Cardiac ventricle fibroblast (primary cell): ENCODE results near the gene MASTL. TPM values are rescaled to one million over a fixed set of nuclear protein-coding genes. Genes with fewer than 3 reads are reported as not detected.

ENCODE experiments used
- total RNA-seq: library from RNA; depleted of rRNA; stranded (reverse); fragments of >200 nt; gene quantifications from 2 replicates; pipeline ENCODE4 v1.2.3, GENCODE V29; 2015

The MASTL gene
- 5.8 and 6.9 TPM in 2 replicates for total RNA-seq

GRCh38 chr10:27155066-27155754 lies at the start of gene MASTL:
Gene MASTL (plus strand): TSS chr10:27155352. CDS start chr10:27155427, 75 bp downstream.

Other genes starting within 250 kb of the MASTL start
- 4.1 and 9.6 TPM in 2 replicates for gene ANKRD26, start 54.9 kb upstream of the MASTL start, total RNA-seq
- gene YME1L1, start 968 bp upstream of the MASTL start, total RNA-seq, result 67.8 and 73.1 TPM in 2 replicates
- 8.2 and 9.6 TPM in 2 replicates for gene ACBD5, start 85.4 kb downstream of the MASTL start, total RNA-seq